Neural progenitor cell (in vitro differentiated cells): Measurements from ENCODE around the gene CHD5. TPM values are rescaled to one million over a fixed set of nuclear protein-coding genes. Genes with fewer than 3 reads are reported as not detected.
"Not testable (repeated sequence)": the region's sequence is repeated elsewhere in the genome, so short reads cannot be mapped to it uniquely, and the experiment has no call there.

Experiments used
- DNase-seq: peaks from one replicate; pipeline ENCODE4 v3.0.0-alpha.2; 2016; ENCODE audit warnings: low spot score
- H2AFZ ChIP-seq: fragments of 200-600 bp; sonication (generic); replicated peaks from 2 replicates; pipeline ENCODE4 v1.6.1; 2016; ENCODE audit warnings: antibody characterized with exemption
- H3F3A ChIP-seq: fragments of 200-600 bp; sonication (generic); 2 replicates; pipeline ENCODE4 v1.6.1; 2016; ENCODE audit warnings: antibody characterized with exemption, low read depth
- H3K27ac ChIP-seq: fragments of 200-600 bp; sonication (generic); 2 replicates; pipeline ENCODE4 v1.5.1; 2016; ENCODE audit warnings: mild to moderate bottlenecking
- H3K27me3 ChIP-seq: fragments of 200-600 bp; sonication (generic); 2 replicates; pipeline ENCODE4 v1.6.1; 2016; ENCODE audit warnings: mild to moderate bottlenecking, moderate library complexity
- H3K36me3 ChIP-seq: fragments of 200-600 bp; sonication (generic); 2 replicates; pipeline ENCODE4 v1.5.1; 2016
- H3K4me1 ChIP-seq: fragments of 200-600 bp; sonication (generic); 2 replicates; pipeline ENCODE4 v1.6.1; 2016; ENCODE audit warnings: mixed run types
- H3K4me2 ChIP-seq: fragments of 200-600 bp; sonication (generic); 2 replicates; pipeline ENCODE4 v1.6.1; 2016
- H3K4me3 ChIP-seq: fragments of 200-600 bp; sonication (generic); 2 replicates; pipeline ENCODE4 v1.5.1; 2016
- H3K79me2 ChIP-seq: fragments of 200-600 bp; sonication (generic); 2 replicates; pipeline ENCODE4 v1.6.1; 2016; ENCODE audit warnings: low read depth
- H3K9ac ChIP-seq: fragments of 200-600 bp; sonication (generic); 2 replicates; pipeline ENCODE4 v1.6.1; 2016
- H3K9me3 ChIP-seq: fragments of 200-600 bp; sonication (generic); 2 replicates; pipeline ENCODE4 v1.5.1; 2016; ENCODE audit warnings: low read depth
- H4K20me1 ChIP-seq: fragments of 200-600 bp; sonication (generic); 2 replicates; pipeline ENCODE4 v1.6.1; 2016; ENCODE audit warnings: low read depth
- H3K27ac Mint-ChIP-seq: 3 replicates; pipeline ENCODE4 v1.8.0; 2021; ENCODE audit warnings: mixed read lengths
- H3K27me3 Mint-ChIP-seq: 2 replicates; pipeline ENCODE4 v1.8.0; 2022; ENCODE audit warnings: low read depth, mild to moderate bottlenecking, inconsistent platforms, moderate library complexity, mixed read lengths; ENCODE audit not compliant: insufficient read depth
- H3K36me3 Mint-ChIP-seq: 3 replicates; pipeline ENCODE4 v1.8.0; 2021; ENCODE audit warnings: mixed read lengths
- H3K4me1 Mint-ChIP-seq: 3 replicates; pipeline ENCODE4 v1.8.0; 2021; ENCODE audit warnings: mixed read lengths
- H3K4me3 Mint-ChIP-seq: 3 replicates; pipeline ENCODE4 v1.8.0; 2021; ENCODE audit warnings: mild to moderate bottlenecking, moderate library complexity, mixed read lengths
- H3K9me3 Mint-ChIP-seq: 3 replicates; pipeline ENCODE4 v1.8.0; 2020; ENCODE audit warnings: mixed read lengths
- EZH2 ChIP-seq: fragments of 200-600 bp; sonication (generic); IDR thresholded peaks from 2 replicates; pipeline ENCODE4 v1.6.1; 2017; ENCODE audit warnings: antibody characterized with exemption, mild to moderate bottlenecking, moderate library complexity
- EZH2phosphoT487 ChIP-seq: fragments of 200-600 bp; sonication (generic); IDR thresholded peaks from 2 replicates; pipeline ENCODE4 v1.6.1; 2017; ENCODE audit warnings: antibody characterized with exemption
- total RNA-seq: library from RNA; depleted of rRNA; stranded (reverse); fragments of >200 nt; gene quantifications from 2 replicates; pipeline ENCODE4 v1.2.3, GENCODE V29; 2015; ENCODE audit warnings: low replicate concordance
- TF ChIP-seq, protein P1 (sequence below): fragments of 200-600 bp; sonication (generic); IDR thresholded peaks from 2 replicates; pipeline ENCODE4 v1.5.1; 2017; ENCODE audit warnings: antibody characterized with exemption, mild to moderate bottlenecking

Gene CHD5
- total RNA-seq, 1 donor from 2014 or later: 0.17 TPM

- no peak overlapping the region for H3K4me3 ChIP-seq
- Mint-ChIP-seq H3K4me1 (peaks cover 22% of the 10 kb centered on the region), H3K27ac (no peak overlapping the region), H3K27me3 (peaks cover 3% of the 10 kb centered on the region), H3K9me3 (no peaks in the 10 kb centered on the region), H3K36me3 (peaks cover 31% of the 10 kb centered on the region), H3K4me3 (no peak overlapping the region)
- H3F3A ChIP-seq: peaks cover 21% of the 10 kb centered on the region
- no peak overlapping the region for H2AFZ ChIP-seq
- H3K27me3 ChIP-seq: no peaks in the 10 kb centered on the region
- peaks cover 37% of the 10 kb centered on the region for H4K20me1 ChIP-seq
- DNase-seq: no peak
- peaks cover 8% of the 10 kb centered on the region for H3K36me3 ChIP-seq
- H3K4me2 ChIP-seq: no peak overlapping the region
- H3K79me2 ChIP-seq: peaks cover 7% of the 10 kb centered on the region
- no peak for TF ChIP-seq EZH2phosphoT487
- TF ChIP-seq, protein P1, sequence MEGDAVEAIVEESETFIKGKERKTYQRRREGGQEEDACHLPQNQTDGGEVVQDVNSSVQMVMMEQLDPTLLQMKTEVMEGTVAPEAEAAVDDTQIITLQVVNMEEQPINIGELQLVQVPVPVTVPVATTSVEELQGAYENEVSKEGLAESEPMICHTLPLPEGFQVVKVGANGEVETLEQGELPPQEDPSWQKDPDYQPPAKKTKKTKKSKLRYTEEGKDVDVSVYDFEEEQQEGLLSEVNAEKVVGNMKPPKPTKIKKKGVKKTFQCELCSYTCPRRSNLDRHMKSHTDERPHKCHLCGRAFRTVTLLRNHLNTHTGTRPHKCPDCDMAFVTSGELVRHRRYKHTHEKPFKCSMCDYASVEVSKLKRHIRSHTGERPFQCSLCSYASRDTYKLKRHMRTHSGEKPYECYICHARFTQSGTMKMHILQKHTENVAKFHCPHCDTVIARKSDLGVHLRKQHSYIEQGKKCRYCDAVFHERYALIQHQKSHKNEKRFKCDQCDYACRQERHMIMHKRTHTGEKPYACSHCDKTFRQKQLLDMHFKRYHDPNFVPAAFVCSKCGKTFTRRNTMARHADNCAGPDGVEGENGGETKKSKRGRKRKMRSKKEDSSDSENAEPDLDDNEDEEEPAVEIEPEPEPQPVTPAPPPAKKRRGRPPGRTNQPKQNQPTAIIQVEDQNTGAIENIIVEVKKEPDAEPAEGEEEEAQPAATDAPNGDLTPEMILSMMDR: no peak
- TF ChIP-seq EZH2: no peak
- no peaks in the 10 kb centered on the region for H3K4me1 ChIP-seq
- H3K9me3 ChIP-seq: no peaks in the 10 kb centered on the region
- no peak overlapping the region for H3K27ac ChIP-seq
- H3K9ac ChIP-seq: no peak overlapping the region
These were observed 42.5 kb upstream of the CHD5 start for GRCh38 chr1:6222636-6223035.

DNA sequence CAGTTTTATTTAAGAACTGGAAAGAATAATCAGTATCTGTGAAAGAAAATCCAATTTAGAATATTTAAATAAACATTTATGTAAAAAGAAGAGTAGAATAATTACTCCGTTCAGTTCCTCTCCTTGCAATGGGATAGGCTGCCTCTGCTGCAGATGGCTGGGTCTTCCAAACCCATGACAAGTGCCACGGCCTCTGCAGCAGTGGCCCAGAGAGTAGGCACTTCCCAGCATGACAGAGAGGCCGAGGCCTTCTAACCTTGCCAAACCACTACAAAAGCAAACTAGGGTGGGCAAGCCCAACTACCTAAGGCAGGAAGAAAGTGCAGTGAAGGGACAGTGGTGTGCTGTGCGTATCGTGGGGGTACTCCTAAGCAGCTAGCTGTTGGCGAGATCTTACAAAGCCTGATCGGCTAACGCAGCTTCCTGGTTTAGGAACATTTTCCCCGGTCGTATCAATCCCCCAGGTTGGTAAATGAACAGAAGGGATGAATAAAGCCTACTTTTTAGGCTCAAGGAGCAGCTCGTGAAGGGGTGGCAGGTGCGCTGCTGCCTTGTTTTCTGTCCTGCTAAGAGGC, 41.2 kb upstream of the CHD5 start:
- Histone ChIP-seq H3K9ac (peak overlapping the region; percentile 42), H3K27me3 (no peaks in the 10 kb centered on the region), H3K4me3 (no peak overlapping the region), H3F3A (peaks cover 21% of the 10 kb centered on the region), H4K20me1 (peaks cover 26% of the 10 kb centered on the region), H3K79me2 (peaks cover under 1% of the 10 kb centered on the region), H3K4me2 (no peak overlapping the region), H2AFZ (no peak overlapping the region), H3K9me3 (no peaks in the 10 kb centered on the region), H3K4me1 (no peaks in the 10 kb centered on the region), H3K36me3 (no peaks in the 10 kb centered on the region), H3K27ac (no peak overlapping the region)
- TF ChIP-seq, protein P1: no peak
- TF ChIP-seq EZH2phosphoT487 (no peak), EZH2 (no peak)
- no peak for DNase-seq
- Mint-ChIP-seq H3K4me1 (peaks cover 21% of the 10 kb centered on the region), H3K36me3 (peaks cover 25% of the 10 kb centered on the region), H3K9me3 (no peaks in the 10 kb centered on the region), H3K4me3 (no peak overlapping the region), H3K27ac (no peak overlapping the region), H3K27me3 (peaks cover 5% of the 10 kb centered on the region)

DNA sequence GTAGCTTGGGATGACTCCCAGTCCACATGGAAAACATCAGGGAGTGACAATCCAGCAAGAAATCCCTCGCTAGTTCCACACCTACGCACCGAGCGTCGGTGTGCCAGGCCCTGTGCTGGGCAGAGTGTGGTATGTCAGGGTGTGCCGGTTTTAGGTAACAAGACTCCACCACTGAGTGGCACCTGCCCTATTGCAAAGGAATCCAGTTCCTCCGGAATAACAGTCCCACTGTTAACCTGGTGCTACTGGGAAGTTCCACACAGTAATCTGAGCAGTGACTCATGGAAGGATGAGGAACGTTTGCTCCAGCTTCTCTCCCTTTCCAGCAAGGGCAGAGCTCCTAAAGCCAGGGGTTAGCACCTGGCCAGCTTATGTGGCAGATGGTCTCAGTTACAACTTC, 40.1 kb upstream of the CHD5 start:
- Histone ChIP-seq H3K36me3 (no peaks in the 10 kb centered on the region), H3K9me3 (no peaks in the 10 kb centered on the region), H4K20me1 (peaks cover 18% of the 10 kb centered on the region), H3K27me3 (no peaks in the 10 kb centered on the region), H3K4me1 (no peaks in the 10 kb centered on the region), H3K27ac (peak overlapping the region; percentile 41), H3K9ac (no peak overlapping the region), H3F3A (peaks cover 21% of the 10 kb centered on the region), H3K4me3 (no peak overlapping the region), H3K79me2 (no peaks in the 10 kb centered on the region), H2AFZ (no peak overlapping the region), H3K4me2 (no peak overlapping the region)
- Mint-ChIP-seq H3K36me3 (peaks cover 18% of the 10 kb centered on the region), H3K9me3 (no peaks in the 10 kb centered on the region), H3K4me1 (peaks cover 13% of the 10 kb centered on the region), H3K27ac (no peak overlapping the region), H3K4me3 (no peak overlapping the region), H3K27me3 (peaks cover 7% of the 10 kb centered on the region)
- no peak for DNase-seq
- TF ChIP-seq, protein P1: no peak
- TF ChIP-seq EZH2phosphoT487: no peak
- TF ChIP-seq EZH2: no peak

- peaks cover 19% of the 10 kb centered on the region for H3F3A ChIP-seq
- H3K9me3 Mint-ChIP-seq, H3K9me3 ChIP-seq, H3K9ac ChIP-seq, H3K36me3 ChIP-seq, DNase-seq, H3K4me3 ChIP-seq, H3K79me2 ChIP-seq, H3K4me3 Mint-ChIP-seq, H2AFZ ChIP-seq, H3K4me2 ChIP-seq, H3K4me1 ChIP-seq, H3K27ac ChIP-seq, H3K4me1 Mint-ChIP-seq, H3K27me3 ChIP-seq, H3K27ac Mint-ChIP-seq: not testable (repeated sequence)
- peaks cover 15% of the 10 kb centered on the region for H4K20me1 ChIP-seq
- Mint-ChIP-seq H3K27me3 (peaks cover 10% of the 10 kb centered on the region), H3K36me3 (peaks cover 16% of the 10 kb centered on the region)
These were observed 39.5 kb upstream of the CHD5 start for GRCh38 chr1:6219641-6220040.
